NCI-H774 (cell line): Measurements from ENCODE around the gene C15orf61.

Experiments used
- DNase-seq: peaks from one replicate; lab custom pipeline; 2025; lab: John Stamatoyannopoulos, UW

The C15orf61 gene

GRCh38 chr15:67521029-67521782, at the start of gene C15orf61:
TSS of gene C15orf61 (plus strand) at chr15:67521131. CDS start at chr15:67521249, 118 bp downstream.
- peak; percentile 93 for DNase-seq

- DNase-seq: no peak
These were observed 48.0 kb upstream of the C15orf61 start for GRCh38 chr15:67472957-67473356.

- DNase-seq: no peak
These were observed 46.4 kb upstream of the C15orf61 start for GRCh38 chr15:67474405-67475110.

DNA sequence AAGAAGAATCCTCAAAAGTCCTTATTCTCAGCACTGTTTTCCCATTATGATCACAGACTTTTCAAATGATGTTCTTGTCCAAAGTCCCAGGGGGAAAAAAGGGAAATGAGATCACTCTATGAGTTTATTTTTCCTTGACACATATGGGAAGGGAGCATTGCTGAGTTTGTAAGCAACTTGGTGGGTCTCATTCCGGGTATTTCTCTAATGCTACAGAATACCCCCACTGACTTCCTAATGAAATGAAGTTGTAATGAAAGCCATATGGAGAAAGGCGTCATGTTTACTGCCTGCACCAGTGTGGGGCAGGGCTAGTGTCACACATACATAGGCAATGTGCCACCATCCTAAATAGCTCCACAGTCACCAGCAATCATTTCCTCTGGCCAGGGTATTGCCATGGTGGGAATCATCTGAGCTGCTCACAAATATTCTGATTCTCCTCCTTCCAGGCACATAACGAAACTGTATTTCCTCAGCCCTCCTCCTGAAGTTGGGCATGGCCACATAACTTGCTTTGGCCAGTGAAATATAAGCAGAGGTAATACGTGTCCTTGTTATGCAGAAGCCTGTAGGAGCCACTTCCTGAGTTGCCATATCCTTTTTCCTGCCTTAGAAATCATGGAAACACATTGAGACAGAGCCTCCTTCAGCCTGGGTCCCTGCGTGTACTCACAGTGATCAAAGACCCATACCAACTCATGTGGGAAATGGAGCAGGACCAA, 41.0 kb upstream of the C15orf61 start:
- no peak for DNase-seq

- no peak for DNase-seq
These were observed 40.2 kb upstream of the C15orf61 start for GRCh38 chr15:67480741-67481140.

DNA sequence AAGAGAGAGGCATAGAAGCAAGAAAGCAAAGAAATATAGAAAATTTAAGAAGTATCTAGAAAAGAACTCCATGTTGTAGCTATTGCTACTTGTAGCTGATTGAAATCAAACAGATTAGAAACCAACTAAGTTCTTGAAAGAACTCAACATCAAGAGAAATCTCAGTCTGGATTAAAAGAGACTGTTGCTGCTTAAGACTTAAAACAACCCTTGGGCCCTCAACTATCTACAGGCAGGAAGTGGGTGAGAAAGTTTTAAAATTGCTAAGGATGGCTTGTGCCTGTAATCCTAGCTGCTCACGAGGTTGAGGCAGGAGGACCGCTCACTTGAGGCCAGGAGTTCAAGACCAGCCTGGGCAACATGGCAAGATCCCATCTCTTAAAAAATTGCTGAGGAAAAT, 39.3 kb upstream of the C15orf61 start:
- no peak for DNase-seq

- DNase-seq: no peak
These were observed 25.3 kb upstream of the C15orf61 start for GRCh38 chr15:67495585-67495984.

GRCh38 chr15:67501177-67501835, 19.6 kb upstream of the C15orf61 start:
- peak; percentile 20 for DNase-seq

DNA sequence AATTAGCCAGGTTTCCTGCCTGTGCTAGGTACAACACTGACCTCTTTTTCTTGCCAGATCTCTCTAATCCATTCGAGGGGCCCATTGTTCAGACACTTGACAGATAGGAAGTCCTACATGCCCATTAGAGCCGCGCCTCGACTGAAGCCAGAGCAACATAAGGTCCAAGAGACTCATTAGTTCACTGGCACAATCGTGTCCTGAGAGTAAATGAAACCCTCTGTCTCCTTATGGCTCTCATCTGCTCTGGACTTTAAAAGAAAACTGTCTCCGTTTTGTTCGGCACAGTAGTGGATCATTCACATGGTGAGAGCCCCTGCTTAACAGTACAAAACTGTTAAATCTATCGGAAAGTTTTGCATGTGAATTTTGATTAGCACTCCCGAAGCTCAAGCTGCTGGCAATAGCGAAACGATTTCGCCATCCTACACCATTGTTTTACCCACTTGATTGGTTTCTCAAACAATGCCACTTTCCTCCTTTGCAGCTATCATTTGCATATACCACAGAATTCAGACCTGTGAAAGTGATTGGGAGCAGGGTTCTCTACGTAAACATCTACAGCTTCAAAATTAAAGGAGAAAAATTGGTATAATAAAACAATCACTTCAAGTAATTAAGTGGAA, 19.0 kb upstream of the C15orf61 start:
- no peak for DNase-seq

- no peak for DNase-seq
These were observed 16.9 kb upstream of the C15orf61 start for GRCh38 chr15:67504056-67504455.

DNA sequence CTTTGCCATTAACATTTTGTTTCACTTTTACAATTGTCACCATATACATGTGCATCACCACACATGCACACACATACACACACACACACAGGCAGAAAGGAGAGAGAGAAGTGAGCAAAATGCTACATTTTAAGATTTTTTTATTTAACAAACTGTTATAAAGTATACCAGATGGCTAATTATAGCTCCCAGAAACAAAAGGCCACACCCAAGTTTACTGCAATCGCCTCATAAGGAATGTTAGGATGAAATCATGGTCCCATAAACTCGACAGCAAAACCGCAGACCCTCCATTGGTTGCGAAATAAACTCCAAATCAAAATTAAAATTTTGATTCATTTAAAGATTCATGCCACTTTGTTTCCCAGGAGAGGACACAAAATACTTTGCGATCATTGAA, 16.1 kb upstream of the C15orf61 start:
- no peak for DNase-seq

DNA sequence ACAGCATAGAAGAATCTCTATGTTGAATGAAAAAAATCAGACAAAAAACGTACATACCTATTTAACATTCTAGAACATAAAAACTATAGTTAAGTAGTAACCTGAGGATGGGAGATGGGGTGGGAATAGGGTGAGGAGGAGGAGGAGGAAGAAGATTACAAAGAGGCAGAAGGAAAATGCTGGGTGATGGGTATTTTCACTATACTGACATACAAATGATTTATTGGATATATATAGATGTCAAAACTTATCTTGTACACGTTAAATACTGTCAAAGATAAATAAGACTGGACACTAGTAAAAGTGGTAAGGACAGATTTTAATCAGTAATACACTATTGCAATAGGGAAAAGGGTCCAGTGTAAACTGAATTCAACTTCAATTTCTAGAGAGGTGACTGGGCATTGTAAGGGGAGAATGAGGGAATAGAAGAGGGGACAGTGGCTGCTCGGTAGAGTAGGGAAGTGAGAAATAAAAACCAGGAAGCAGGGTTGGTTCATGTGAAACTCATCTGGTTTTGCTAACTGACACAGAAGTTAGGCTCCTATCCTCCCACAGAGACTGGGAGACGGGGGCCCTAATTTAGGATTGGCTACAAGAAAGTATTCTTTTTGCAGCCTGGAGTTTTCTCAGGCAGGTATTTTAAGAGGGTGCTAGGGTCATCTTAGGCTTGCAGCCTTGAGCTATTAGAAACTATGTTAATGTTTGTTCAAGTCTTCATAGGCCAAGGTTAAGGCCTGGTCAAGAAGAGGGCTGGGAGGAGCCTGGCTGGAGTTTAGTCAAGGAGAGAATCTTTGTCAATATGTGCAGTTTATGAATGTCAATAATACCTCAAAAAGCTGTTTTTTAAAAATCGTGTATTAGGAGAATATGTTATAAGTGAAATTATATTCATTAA, 15.0 kb upstream of the C15orf61 start:
- no peak for DNase-seq

DNA sequence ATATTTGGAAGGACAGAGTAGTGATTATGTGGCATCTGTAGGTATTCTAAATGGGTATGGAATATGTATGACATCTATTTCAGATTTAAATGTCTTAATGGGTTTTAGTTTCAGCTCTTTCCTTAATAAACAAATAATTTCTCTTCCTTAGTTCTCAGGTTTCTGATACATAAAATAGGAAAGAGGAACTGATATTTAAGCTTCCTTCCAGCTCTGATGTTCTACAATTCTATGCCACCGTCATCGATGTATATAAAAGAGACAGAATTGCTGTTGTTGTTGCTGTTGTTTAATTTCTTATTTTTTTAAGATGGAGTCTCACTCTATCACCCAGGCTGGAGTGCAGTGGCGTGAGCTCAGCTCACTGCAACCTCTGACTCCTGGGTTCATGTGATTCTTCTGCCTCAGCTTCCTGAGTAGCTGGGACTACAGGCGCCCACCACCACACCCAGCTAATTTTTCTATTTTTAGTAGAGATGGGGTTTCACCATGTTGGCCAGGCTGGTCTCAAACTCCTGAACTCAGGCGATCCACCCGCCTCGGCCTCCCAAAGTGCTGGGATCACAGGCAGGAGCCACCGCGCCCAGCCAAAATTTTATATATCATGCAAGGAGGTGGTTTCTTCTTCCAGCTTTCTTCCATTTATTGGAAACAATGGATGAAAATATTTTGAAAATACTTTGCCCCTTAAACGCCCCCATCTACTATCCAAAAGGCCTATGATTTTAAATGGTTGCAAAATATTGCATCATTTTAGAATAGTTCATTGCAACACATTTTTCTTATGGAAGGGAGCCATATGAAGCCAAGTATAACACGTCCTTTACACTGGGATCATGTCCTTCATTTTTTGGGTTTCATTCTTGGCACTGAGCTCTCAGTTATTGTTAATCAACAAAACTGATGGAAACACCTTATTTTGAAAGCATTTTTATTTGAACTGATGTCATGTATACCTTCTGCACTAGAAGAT, 13.9 kb upstream of the C15orf61 start:
- no peak for DNase-seq

- no peak for DNase-seq
These were observed 12.5 kb upstream of the C15orf61 start for GRCh38 chr15:67508407-67508806.

DNA sequence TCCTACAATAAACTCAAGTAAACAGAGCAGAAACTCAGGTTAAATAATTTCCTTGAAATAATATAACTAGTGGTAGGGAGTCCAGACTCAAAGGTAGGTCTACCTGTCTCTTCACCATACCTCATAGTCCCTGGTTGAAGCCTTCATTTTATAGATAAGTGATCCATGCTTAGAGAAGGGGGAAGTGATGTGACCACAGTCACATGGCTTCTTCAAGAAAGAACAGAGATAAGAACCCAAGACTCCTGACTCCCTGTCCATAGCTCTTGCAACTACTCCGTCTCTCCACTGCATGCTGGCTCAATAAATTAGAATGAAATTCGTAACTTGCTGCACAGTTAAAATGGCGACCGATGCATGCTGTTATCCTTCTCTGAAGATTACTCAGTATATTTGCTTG, 11.0 kb upstream of the C15orf61 start:
- DNase-seq: no peak

DNA sequence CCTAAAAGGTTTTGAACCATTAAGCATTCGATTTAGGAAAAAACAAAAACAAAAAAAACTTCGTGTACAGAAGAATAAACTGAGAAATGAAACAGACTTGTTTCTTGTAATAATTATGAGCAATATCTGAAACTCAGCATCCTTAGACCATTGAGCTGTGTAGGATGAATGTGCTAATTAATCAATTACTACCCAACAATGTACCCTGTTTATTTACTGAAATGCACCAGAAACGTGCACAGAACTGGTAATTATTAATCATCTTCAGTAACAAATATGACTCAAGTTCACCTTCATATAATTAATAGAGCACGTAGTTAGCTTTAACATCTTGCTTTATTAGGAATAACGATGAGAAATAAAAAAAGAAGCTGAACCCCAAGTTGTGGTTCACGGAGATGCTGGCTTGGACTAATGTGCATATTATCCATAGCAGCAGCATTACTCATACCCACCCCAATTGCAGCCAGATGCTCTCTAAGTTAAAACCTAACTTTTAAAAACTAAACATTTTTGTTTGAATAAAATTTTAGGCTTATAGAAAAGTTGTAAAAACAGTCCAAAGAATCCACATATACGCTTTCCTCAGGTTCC, 10.2 kb upstream of the C15orf61 start:
- no peak for DNase-seq

GRCh38 chr15:67511606-67512005, 9.3 kb upstream of the C15orf61 start:
- no peak for DNase-seq

- DNase-seq: no peak
These were observed 8.8 kb upstream of the C15orf61 start for GRCh38 chr15:67512140-67512539.
